ENCODE measurements around the gene LYPD6B.

The LYPD6B gene

DNA sequence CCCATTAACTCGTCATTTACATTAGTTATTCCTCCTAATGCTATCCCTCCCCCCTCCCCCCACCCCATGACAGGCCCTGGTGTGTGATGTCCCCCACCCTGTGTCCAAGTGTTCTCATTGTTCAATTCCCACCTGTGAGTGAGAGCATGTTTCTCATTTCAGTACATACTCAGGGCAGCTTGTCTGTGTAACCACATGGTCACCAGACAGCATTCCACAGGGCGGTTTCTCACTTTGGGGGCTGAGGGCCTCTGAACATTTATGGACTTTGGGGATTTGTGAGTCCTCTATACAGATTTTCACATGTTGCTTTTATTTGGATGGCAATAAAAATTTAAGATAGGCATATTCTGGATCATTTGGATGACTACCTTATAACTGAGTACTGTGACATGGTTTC lies 84.0 kb downstream of the LYPD6B start:
- DNase-seq (ENCODE audit: low read depth in 2 of 2), result no peak

DNA sequence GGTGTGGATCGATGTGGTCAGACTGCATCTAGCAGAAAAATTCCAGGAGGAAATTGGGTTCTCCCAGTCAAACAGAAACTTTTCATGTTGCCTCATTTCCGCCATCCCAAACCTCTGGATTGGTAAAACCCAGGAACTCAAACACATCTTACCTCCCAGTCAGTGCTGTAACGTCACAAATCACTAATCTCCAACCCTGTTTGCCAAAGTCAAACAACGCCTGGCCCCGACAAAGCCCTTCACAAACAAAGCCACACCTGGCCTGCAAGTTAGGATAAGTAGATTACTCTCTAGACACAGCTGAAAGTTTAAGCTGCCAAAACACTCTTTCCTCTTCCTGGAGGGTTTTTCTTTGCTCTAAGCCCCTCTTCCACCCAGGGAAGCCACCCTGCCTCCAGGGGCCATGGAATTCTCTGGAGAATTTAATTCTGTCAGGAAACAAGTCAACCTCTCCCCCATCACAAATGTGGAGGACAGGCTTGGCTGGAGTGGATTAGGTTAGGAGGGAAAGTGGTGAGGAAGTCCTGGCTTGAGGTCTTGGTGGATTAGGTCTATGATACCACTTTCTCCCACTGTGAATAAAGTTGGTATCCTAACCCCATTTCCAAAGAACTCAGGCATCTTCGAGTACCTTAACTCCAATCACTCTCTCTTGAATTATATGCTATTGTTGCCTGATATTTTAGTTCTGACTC lies 86.7 kb downstream of the LYPD6B start:
- no peak for DNase-seq (ENCODE audit: low read depth in 2 of 2)

- DNase-seq (ENCODE audit: low read depth in 2 of 2), result no peak
Observed at GRCh38 chr2:149129433-149129832, 90.9 kb downstream of the LYPD6B start.

DNA sequence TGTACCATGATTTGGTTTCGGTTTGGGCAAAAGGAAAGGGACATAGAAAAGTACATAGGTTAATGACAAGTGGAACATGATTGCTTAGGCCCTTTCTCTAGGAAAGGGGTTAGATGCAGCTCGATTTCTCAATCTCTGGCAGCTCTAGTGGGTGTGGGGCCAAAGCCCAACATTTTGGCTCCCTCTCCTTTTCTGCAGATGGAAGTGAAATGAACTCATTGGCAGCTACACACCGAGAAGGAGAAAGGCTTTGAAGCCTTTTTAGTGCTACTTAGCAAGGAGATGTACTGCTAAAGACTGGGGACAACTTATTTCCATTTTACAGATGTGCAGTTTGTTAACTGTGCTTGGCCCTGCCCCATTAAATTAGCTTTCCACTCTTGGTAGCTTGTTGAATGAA lies 93.8 kb downstream of the LYPD6B start:
- DNase-seq (ENCODE audit: low read depth in 2 of 2), result no peak

- no peak for DNase-seq (ENCODE audit: low read depth in 2 of 2)
Observed at GRCh38 chr2:149132901-149133300, 94.4 kb downstream of the LYPD6B start.

- DNase-seq (ENCODE audit: low read depth in 2 of 2), result no peak
Observed at GRCh38 chr2:149134335-149134923, 95.9 kb downstream of the LYPD6B start.

DNA sequence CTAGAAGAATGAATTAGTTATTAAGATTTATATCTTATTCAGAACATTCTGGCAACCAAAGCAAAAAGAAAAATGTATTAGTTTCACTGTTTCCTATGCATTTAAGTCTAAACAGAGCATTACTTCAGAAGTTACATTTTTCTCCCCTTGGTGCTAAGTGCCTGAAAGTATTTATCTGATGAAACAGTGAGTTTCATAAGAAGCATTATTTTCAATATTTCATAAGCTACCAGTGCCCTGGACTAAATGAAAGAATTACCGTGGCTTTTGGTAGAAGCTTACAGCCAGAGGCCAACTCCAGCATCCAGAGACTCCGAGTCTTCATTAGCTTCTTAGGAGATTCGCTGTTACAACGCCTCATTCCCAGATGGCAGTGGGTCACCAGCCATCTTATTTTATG lies 97.6 kb downstream of the LYPD6B start:
- DNase-seq (ENCODE audit: low read depth in 2 of 2), result no peak

DNA sequence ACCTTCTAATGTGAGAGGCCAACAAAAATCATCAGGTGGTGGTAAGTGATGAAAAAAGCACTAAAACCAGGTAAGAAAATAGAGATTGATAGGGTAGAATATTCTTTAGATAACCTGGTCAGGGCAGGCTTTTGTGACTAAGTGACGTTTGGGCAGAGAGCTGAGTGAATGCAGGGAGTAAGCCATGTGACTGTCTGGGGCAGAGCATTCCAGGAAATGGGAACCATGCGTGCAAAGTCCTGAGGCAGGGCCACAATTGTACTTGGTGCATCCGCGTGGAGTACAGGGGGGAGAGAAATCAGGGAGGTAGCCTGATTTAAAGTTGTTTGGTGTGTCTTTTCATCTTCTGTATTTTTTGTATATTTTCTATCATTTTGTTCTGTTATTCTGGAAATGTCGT lies 102.5 kb downstream of the LYPD6B start:
- no peak for DNase-seq (ENCODE audit: low read depth in 2 of 2)

DNA sequence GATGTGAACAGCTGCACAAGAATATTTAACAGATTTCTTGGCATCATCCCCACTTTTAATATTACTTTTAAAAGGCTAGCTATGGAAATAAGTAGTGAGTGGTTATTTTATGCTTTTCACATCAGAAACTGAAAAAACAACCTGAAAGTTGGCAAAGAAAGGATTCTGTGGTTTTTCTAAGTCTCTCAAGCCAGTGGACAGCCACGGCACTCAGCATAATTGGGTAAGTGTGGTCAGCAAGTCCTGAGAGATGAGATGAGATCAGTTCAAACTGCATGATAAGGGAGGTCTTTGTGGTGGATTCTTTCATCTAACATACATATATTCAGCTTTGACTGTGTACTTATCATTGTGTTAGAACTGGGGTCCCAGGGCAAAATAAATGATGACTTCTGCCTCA lies 105.2 kb downstream of the LYPD6B start:
- DNase-seq (ENCODE audit: low read depth in 2 of 2), result no peak

DNA sequence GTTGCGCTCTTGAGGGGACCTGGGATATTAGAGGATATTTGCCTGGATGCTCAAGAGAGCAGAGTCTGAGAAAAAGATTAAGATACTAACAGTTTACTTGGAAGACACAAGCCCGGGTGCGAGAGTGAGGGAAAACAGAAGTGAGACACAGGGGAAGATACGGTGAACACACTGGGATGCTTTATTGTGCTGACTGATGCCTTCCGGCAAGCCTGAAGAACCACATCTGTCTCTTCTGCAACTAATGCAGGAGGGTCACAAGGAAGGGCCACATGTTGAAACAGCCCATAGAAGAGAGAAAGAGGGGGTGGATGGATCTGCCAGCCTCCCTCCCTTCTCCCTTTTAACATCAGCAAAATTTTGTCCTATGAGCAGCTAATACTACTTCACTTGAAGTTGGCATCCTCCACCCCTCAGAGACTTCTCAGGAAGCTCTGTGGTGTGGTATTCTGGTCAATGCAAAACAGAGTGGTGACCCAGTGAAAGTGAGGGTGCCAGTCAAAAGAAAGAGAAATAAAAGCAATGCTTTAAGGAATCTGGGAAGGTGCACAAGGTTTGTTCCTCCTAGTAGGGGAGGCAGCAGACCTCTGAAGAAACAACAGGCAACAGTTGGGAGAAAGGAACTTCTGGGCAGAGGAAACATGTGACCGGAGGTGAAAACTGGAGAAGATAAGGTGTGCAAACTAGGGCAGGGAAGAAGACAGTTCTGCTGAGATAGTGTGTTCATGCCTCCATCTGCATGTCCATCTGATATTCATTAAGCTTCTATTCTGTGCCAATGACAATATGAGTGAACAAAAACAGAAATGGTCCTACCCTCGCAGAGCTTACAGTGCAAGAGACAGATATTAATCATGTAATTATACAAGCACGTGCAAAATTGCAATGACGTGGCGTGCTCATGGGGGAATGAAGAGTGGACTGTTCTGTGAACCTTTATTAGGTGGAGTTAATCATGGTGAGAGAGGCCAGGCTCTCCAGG lies 107.1 kb downstream of the LYPD6B start:
- DNase-seq (ENCODE audit: low read depth in 2 of 2), result no peak

GRCh38 chr2:149146876-149147275 lies 108.4 kb downstream of the LYPD6B start:
- no peak for DNase-seq (ENCODE audit: low read depth in 2 of 2)

- DNase-seq (ENCODE audit: low read depth in 2 of 2), result no peak
Observed at GRCh38 chr2:149148194-149149006, 109.9 kb downstream of the LYPD6B start.

DNA sequence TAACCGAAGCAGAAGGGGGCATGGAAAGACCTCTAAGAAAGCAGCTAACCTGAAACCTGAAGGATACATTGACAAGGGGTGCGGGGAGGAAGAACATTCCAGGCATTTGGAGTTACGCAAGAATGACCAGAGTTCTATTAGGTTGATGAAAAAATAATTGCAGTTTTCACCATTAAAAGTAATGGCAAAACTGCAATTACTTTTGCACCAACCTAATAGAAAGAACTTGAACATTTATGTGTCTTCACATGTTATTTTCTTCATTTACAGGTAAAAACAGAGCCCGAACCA lies 110.5 kb downstream of the LYPD6B start:
- DNase-seq (ENCODE audit: low read depth in 2 of 2), result no peak

GRCh38 chr2:149152469-149152953 lies 114.0 kb downstream of the LYPD6B start:
- DNase-seq (ENCODE audit: low read depth in 2 of 2), result no peak

GRCh38 chr2:149155196-149155969 lies 116.9 kb downstream of the LYPD6B start:
- no peak for DNase-seq (ENCODE audit: low read depth in 2 of 2)

DNA sequence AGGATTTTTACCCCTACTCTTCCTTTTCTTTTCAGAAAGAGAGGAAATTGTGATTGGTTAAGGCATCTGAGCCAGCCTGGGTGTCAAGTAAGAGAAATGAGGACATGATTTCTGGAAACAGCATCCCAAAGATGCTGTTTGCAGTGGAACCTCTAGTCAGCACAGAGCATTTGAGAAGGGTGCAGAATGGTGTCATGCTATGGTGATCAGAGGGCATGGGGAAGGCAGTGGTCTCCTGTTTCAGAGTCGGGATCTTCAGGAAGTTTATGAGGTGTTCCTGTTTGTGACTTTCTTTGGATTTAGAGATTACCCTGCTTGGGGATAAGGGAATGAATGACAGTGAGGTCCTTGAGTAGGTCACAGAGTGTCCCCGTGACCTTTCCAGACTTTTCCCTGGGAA lies 117.5 kb downstream of the LYPD6B start:
- no peak for DNase-seq (ENCODE audit: low read depth in 2 of 2)

DNA sequence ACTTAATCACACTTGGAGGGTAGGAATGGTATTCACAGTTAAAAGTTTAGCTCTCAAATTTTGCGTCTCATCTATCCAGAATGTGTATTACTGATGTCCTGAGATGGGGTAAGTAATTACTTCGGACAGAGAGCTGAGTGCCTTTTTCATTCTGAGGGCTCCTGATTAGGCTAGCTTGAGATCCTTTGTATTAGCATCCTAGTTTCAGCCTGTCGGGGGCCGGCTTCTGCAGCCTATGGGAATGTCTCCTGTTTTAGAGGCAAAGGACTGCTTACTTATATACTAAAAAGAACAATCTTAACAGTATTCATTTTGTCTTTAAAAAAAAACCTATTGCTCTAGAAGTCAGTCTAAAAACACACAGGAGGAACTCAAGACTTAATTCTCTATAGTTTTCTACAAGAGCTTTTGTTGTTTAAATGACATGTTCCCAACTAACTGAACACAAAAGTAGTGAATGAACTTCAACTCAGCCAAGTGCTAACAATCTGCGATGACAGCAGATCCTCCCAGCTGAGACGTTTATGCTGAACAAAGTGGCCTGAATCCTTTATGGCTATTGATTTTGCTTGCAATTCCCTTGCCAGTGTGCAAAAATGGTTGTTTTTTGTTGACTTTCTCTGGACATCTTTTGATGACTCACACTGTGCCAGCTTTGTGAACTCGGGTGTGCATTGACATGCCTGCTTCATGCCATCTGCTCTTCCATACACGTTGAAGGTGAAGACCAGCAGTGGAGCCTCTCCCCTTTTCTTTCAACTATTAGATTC lies 118.7 kb downstream of the LYPD6B start:
- no peak for DNase-seq (ENCODE audit: low read depth in 2 of 2)

DNA sequence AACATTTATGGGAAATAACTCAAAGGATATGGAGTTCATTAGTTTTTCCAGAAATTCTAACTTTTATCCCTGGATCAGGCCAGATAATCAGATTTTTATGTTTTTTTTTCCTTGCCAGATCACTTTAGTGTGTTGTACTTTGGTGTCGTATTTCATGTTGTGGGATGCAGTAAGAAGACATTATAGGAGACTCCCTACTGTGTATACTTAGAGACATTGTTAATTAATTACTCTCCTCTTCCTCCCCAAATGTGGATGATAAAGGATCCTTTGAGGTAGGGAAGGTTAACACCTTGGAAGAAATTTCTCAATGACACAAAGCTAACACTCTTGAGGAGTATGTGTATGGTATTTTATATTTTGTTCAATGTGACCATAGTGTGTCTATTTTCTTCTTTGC lies 120.5 kb downstream of the LYPD6B start:
- DNase-seq (ENCODE audit: low read depth in 2 of 2), result no peak

DNA sequence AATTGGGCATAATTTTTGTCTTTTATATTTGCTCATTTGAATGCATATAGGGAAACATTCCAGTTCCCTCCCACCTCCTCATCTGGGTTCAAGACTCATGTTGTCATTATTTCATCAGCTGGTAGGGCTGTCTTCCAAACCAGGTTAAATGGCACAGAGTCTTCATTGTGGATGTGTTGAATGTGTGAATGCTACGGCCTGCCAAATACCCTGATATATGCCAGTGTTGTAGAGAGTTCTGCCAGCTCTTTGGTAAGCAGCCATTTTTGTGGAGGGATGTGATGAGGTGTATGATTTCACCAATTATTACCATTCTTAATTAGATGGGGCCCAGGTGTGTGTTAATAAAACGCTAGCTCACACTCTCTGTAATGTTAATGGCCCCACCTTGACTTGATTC lies 121.7 kb downstream of the LYPD6B start:
- no peak for DNase-seq (ENCODE audit: low read depth in 2 of 2)

GRCh38 chr2:149160701-149161217 lies 122.3 kb downstream of the LYPD6B start:
- peak in 1 of 2 donors; percentile 4 for DNase-seq (ENCODE audit: low read depth in 2 of 2)

All from activated CD4-positive, alpha-beta T cell treated with anti-CD3 and anti-CD28 coated beads for 24 hours (primary cell).